Ascending aorta (tissue), 2 donors: Measurements from ENCODE around the gene PRB4. TPM values are rescaled to one million over a fixed set of nuclear protein-coding genes. Genes with fewer than 3 reads are reported as not detected.
"Not testable (repeated sequence)": the region's sequence is repeated elsewhere in the genome, so short reads cannot be mapped to it uniquely, and the experiment has no call there.

Experiments used
- DNase-seq, 2 donors: peaks; one replicate each; pipeline ENCODE4 v3.0.0-alpha.2; 2019; ENCODE audit warnings: low spot score in 2 of 2
- H3K27ac ChIP-seq, 2 donors: fragments of 200-600 bp; sonication (generic); one replicate each; pipeline ENCODE4 v1.5.1; 2016 to 2017; ENCODE audit warnings: mild to moderate bottlenecking in 1 of 2
- H3K27me3 ChIP-seq: fragments of 200-600 bp; sonication (generic); one replicate; pipeline ENCODE4 v1.5.1; 2017
- H3K36me3 ChIP-seq, 2 donors: fragments of 200-600 bp; sonication (generic); one replicate each; pipeline ENCODE4 v1.5.1; 2016
- H3K4me1 ChIP-seq, 2 donors: fragments of 200-600 bp; sonication (generic); one replicate each; pipeline ENCODE4 v1.5.1; 2016 to 2017; ENCODE audit warnings: mild to moderate bottlenecking in 1 of 2
- H3K4me3 ChIP-seq, 2 donors: fragments of 200-600 bp; sonication (generic); one replicate each; pipeline ENCODE4 v1.5.1; 2016 to 2017; ENCODE audit warnings: mild to moderate bottlenecking in 1 of 2
- H3K9me3 ChIP-seq, 2 donors: fragments of 200-600 bp; sonication (generic); one replicate each; pipeline ENCODE4 v1.5.1; 2016
- intact Hi-C: fragments of 100-400 bp; cut with DNase I; formaldehyde crosslinking; loops from one replicate; pipeline ENCODE4 v1.15.1; 2023
- total RNA-seq: library from RNA; depleted of rRNA; stranded (reverse); fragments of >200 nt; gene quantifications from one replicate; pipeline ENCODE4 v1.1.0, GENCODE V29; 2016
- TF ChIP-seq, protein P1 (sequence below), 3 experiments: fragments of 200-600 bp in 2 of 3; fragments of 450-650 bp in 1 of 3; sonication (generic) in 2 of 3; IDR thresholded peaks; one replicate each; pipeline ENCODE4 v1.5.1; 2016 to 2019; ENCODE audit warnings: antibody characterized with exemption in 3 of 3, mild to moderate bottlenecking in 1 of 3, moderate library complexity in 1 of 3

Gene PRB4
- not detected for total RNA-seq

DNA sequence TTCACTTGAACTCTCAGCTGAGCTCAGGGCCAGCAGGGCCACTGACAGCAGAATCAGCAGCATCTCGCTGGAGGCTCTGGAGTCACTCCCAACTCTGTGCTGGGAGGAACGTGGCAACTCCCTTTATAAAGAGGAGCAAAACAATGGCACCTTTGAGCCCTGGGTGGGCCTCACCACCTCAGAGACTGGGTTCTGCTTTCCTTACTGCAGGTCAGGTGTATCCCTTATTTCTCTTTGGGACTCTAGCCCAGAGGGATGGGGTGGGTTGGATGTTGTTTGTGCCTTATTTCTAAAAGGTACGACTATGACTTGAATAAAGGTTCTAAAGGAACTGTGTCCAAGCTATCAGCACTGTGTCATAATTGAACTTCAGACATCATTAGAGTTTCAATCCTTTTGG, at the start of gene PRB4:
Gene PRB4 (minus strand): TSS at position 101 of the 400 bp plus-strand sequence. CDS start 38 bp downstream, at position 63.
- Histone ChIP-seq H3K27ac (no peak within 1 kb of the TSS), H3K36me3 (no peaks in the 10 kb centered on the region), H3K27me3 (no peaks in the 10 kb centered on the region), H3K4me1 (no peaks in the 10 kb centered on the region), H3K9me3 (no peaks in the 10 kb centered on the region), H3K4me3 (no peak within 1 kb of the TSS)
- no peak for DNase-seq
- intact Hi-C loops, result no loop called here
- TF ChIP-seq, protein P1, sequence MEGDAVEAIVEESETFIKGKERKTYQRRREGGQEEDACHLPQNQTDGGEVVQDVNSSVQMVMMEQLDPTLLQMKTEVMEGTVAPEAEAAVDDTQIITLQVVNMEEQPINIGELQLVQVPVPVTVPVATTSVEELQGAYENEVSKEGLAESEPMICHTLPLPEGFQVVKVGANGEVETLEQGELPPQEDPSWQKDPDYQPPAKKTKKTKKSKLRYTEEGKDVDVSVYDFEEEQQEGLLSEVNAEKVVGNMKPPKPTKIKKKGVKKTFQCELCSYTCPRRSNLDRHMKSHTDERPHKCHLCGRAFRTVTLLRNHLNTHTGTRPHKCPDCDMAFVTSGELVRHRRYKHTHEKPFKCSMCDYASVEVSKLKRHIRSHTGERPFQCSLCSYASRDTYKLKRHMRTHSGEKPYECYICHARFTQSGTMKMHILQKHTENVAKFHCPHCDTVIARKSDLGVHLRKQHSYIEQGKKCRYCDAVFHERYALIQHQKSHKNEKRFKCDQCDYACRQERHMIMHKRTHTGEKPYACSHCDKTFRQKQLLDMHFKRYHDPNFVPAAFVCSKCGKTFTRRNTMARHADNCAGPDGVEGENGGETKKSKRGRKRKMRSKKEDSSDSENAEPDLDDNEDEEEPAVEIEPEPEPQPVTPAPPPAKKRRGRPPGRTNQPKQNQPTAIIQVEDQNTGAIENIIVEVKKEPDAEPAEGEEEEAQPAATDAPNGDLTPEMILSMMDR (IDR thresholded peaks at IDR 0.05), result no peak

DNA sequence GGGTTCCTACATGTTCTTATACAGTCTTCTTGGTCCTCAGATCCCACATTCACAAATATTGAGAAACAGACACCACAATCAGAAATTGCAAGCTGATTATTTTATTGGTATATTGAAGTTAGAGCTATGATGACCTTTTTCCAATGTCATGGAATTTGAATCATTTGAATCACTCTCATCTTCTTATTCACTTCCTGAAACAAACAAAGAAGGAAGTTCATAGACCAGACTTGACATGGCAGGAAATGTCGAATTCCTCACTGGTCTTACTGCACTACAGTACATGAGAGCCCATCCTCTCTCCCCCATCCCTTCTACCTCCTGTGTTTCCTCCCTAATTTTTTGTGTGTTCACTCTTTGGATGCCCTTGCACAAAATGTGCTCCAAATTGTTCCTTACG, 41.5 kb upstream of the PRB4 start:
- H3K9me3 ChIP-seq, H3K4me1 ChIP-seq, H3K27me3 ChIP-seq, H3K27ac ChIP-seq, DNase-seq, H3K36me3 ChIP-seq, H3K4me3 ChIP-seq, intact Hi-C loops: not testable (repeated sequence)

DNA sequence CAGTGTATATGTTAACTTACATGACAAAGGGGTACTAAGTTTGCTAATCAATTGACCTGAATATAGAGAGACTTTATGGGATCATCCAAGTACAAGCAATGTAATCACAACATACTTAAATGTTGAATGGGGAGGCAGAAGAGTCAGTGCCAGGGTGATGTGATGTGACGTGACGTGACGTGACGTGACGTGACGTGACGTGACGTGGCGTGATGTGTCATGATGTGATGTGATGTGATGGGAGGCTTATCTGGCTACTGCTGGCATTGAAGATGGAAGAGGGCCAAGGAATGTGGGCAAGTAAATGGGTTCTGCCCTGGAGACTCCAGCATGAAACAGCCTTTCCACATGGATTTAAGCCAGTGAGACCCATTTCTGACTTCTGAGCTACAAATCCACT, 38.2 kb upstream of the PRB4 start:
- no peak for DNase-seq
- no peaks in the 10 kb centered on the region for H3K36me3 ChIP-seq
- H3K27me3 ChIP-seq, result no peaks in the 10 kb centered on the region
- H3K4me1 ChIP-seq, result no peaks in the 10 kb centered on the region
- no peaks in the 10 kb centered on the region for H3K9me3 ChIP-seq
- H3K4me3 ChIP-seq, result no peak overlapping the region
- TF ChIP-seq, protein P1 (IDR thresholded peaks at IDR 0.05), result no peak
- intact Hi-C loops, result no loop called here
- H3K27ac ChIP-seq, result no peak overlapping the region

DNA sequence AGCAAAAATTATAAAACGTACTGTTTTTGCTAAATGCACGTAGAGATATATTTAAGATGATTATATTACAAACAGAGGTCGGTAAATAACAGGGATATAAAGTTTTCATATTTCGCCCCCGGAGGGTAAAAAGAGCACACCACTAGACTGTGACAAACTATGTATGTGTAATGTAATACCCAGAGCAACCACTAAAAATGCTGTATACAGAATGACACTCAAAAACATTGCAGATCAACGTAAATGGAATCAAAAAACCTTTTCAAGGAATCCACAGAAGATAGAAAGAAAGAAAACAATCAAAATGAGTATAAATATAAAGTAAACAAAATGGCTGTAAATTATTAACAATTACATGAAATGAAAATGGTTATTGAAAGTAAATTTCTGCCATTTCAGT, 37.6 kb upstream of the PRB4 start:
- Histone ChIP-seq H3K27ac (no peak overlapping the region), H3K9me3 (no peaks in the 10 kb centered on the region), H3K27me3 (no peaks in the 10 kb centered on the region), H3K36me3 (no peaks in the 10 kb centered on the region), H3K4me1 (no peaks in the 10 kb centered on the region), H3K4me3 (no peak overlapping the region)
- no peak for DNase-seq
- intact Hi-C loops, result no loop called here
- TF ChIP-seq, protein P1 (IDR thresholded peaks at IDR 0.05), result no peak

DNA sequence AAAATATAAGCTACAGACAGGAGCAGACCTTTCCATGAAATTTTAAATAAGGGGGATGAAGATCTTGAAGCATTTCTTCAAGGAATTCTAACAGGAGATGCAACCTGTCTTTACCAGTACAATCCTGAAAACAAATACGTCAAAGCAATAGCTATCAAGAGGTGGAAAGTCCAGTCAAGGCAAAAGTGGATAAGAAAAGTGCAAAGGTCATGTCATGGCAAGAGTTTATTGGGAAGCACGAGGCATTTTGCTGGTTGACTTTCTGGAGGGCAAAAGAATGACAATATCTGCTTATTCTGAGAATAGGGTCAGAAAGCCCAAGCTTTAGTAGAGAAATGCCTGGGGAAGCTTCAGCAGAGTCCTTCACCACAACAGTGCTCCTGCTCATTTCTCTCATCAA, 34.3 kb upstream of the PRB4 start:
- intact Hi-C loops, result no loop called here
- TF ChIP-seq, protein P1 (IDR thresholded peaks at IDR 0.05), result no peak

DNA sequence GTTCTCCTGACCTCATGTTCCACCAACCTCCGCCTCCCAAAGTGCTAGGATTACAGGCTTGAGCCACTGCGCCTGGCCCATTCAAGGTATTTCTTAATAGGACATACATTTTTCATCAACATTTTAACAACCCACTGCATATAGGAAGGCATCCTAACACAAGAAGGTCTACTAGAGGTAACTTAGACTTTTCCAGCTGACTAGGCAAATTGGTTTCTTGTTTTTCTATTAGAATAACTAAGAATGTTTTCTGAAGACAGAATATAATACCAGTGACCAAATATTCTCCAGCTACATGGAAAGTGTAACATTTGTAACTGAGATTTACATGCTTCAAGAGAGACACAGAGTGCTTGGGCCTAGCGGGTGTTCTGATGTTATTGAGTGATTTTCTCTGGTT, 14.2 kb upstream of the PRB4 start:
- TF ChIP-seq, protein P1 (IDR thresholded peaks at IDR 0.05), result no peak
- intact Hi-C loops, result no loop called here
- no peaks in the 10 kb centered on the region for H3K27me3 ChIP-seq
- no peaks in the 10 kb centered on the region for H3K36me3 ChIP-seq
- H3K4me1 ChIP-seq, result no peaks in the 10 kb centered on the region
- H3K4me3 ChIP-seq, result no peak overlapping the region
- H3K9me3 ChIP-seq, result no peaks in the 10 kb centered on the region
- H3K27ac ChIP-seq, result no peak overlapping the region
- DNase-seq, result no peak

More for the DNA sequence above, 34.3 kb upstream of the PRB4 start:
- Histone ChIP-seq H3K4me3 (no peak overlapping the region), H3K9me3 (no peaks in the 10 kb centered on the region), H3K27ac (no peak overlapping the region), H3K36me3 (no peaks in the 10 kb centered on the region), H3K4me1 (no peaks in the 10 kb centered on the region), H3K27me3 (no peaks in the 10 kb centered on the region)
- no peak for DNase-seq
